K562 (cell line): ENCODE results near the gene GZMM. TPM values are rescaled to one million over a fixed set of nuclear protein-coding genes. Genes with fewer than 3 reads are reported as not detected.

ENCODE experiments used
- ATAC-seq: fragments of 200-7000 bp; cut with Tn5 transposase; 3 replicates; pipeline ENCODE4 v1.9.1; 2020; ENCODE audit warnings: moderate library complexity
- BruUV-seq: library from RNA; stranded (reverse); fragments of 400-500 nt; replicated peaks from 2 replicates; lab custom pipeline; 2021; lab: Mats Ljungman, UMichigan
- CTCF ChIA-PET: fragments of 300-600 bp; formaldehyde crosslinking; extraction: SDS; loops from one replicate; lab custom pipeline; 2021; ENCODE audit warnings: low intra/inter-chr PET ratio; lab: Yijun Ruan, JAX
- POLR2A ChIA-PET: fragments of 300-600, 350-650 bp; sonication (Branson Sonifier 250); formaldehyde crosslinking; extraction: SDS; loops from one replicate; lab custom pipeline; 2021; ENCODE audit warnings: antibody characterized with exemption, inconsistent platforms; lab: Yijun Ruan, JAX
- DNase-seq, 4 experiments: peaks; one replicate each; pipeline versions ENCODE4 v3.0.0 to v3.0.0-alpha.2; 2011 to 2018; ENCODE audit warnings: low spot score in 3 of 4, mixed read lengths in 3 of 4; ENCODE audit errors: extremely low read depth in 1 of 4
- FAIRE-seq: peaks from 2 replicates; lab custom pipeline; 2011; peaks lifted over from hg19 to GRCh38; lab: Jason Lieb, UNC
- H2AFZ ChIP-seq: 2 replicates; pipeline ENCODE4 v1.6.0; 2011; ENCODE audit warnings: low read depth, low read length, control low read depth, inconsistent platforms
- H3K27ac ChIP-seq: fragments of 200-600 bp; 3 replicates; pipeline ENCODE4 v1.8.0; 2011; ENCODE audit warnings: low read depth, mild to moderate bottlenecking, control low read depth, inconsistent platforms, low read length, moderate library complexity, mixed read lengths; ENCODE audit errors: extremely low read depth
- H3K27me3 ChIP-seq, 2 experiments: fragments of 300-600 bp in 1 of 2; 2 replicates in 1 of 2; 3 replicates in 1 of 2; pipeline versions ENCODE4 v1.6.0 to v1.8.0; 2011; ENCODE audit warnings: inconsistent platforms in 2 of 2, low read length in 2 of 2, mild to moderate bottlenecking in 1 of 2, mixed read lengths in 1 of 2, moderate library complexity in 1 of 2; ENCODE audit not compliant: control insufficient read depth in 2 of 2, insufficient read depth in 2 of 2
- H3K36me3 ChIP-seq: fragments of 300-600 bp; 3 replicates; pipeline ENCODE4 v1.8.0; 2011; ENCODE audit warnings: mild to moderate bottlenecking, low read length, inconsistent platforms; ENCODE audit not compliant: control insufficient read depth, insufficient read depth
- H3K4me1 ChIP-seq, 2 experiments: fragments of 200-600 bp in 1 of 2; replicated peaks in 1 of 2; 2 replicates in 1 of 2; 3 replicates in 1 of 2; pipeline versions ENCODE4 v1.5.1 to v1.8.0; 2011; ENCODE audit warnings: inconsistent platforms in 2 of 2, low read length in 2 of 2, mild to moderate bottlenecking in 1 of 2, mixed read lengths in 1 of 2, moderate library complexity in 1 of 2; ENCODE audit not compliant: control insufficient read depth in 2 of 2, insufficient read depth in 2 of 2
- H3K4me2 ChIP-seq: 2 replicates; pipeline ENCODE4 v1.6.1; 2011; ENCODE audit warnings: low read length, control low read depth, inconsistent platforms, mixed read lengths; ENCODE audit not compliant: insufficient read depth
- H3K4me3 ChIP-seq: fragments of 200-600 bp; sonication (generic), shearing (Covaris generic); 2 replicates; pipeline ENCODE4 v1.5.1; 2016; ENCODE audit warnings: control low read depth, inconsistent platforms
- H3K79me2 ChIP-seq: fragments of 200-600 bp; 3 replicates; pipeline ENCODE4 v1.8.0; 2011; ENCODE audit warnings: low read length, inconsistent platforms; ENCODE audit not compliant: control insufficient read depth, insufficient read depth
- H3K9ac ChIP-seq, 2 experiments: 2 replicates each; pipeline versions ENCODE4 v1.6.0 to v1.6.1; 2011; ENCODE audit warnings: low read depth in 2 of 2, low read length in 2 of 2, control low read depth in 1 of 2, inconsistent platforms in 1 of 2, mild to moderate bottlenecking in 1 of 2, mixed read lengths in 1 of 2; ENCODE audit not compliant: insufficient read depth in 1 of 2
- H3K9me1 ChIP-seq: one replicate; pipeline ENCODE4 v1.6.0; 2011; ENCODE audit warnings: inconsistent platforms, mild to moderate bottlenecking, low read length, moderate library complexity; ENCODE audit not compliant: control insufficient read depth, insufficient read depth
- H3K9me3 ChIP-seq: replicated peaks from 2 replicates; pipeline ENCODE4 v1.5.1; 2011; ENCODE audit warnings: low read depth, low read length, inconsistent platforms; ENCODE audit not compliant: control insufficient read depth, insufficient read depth
- H4K20me1 ChIP-seq: replicated peaks from 2 replicates; pipeline ENCODE4 v1.6.1; 2011; ENCODE audit warnings: low read length, inconsistent platforms, mixed read lengths; ENCODE audit not compliant: control insufficient read depth, insufficient read depth
- BHLHE40 ChIP-seq: IDR thresholded peaks from 2 replicates; pipeline ENCODE4 v1.6.1; 2011; ENCODE audit warnings: low read length, improper control_type of control experiment
- CXXC5 ChIP-seq: fragments of 250-450 bp; sonication (Bioruptor Pico); IDR thresholded peaks from 2 replicates; pipeline ENCODE4 v1.8.0; 2022; ENCODE audit warnings: inconsistent platforms, mild to moderate bottlenecking, moderate library complexity
- ETV5 ChIP-seq: sonication (generic); formaldehyde crosslinking; IDR thresholded peaks from 2 replicates; pipeline ENCODE4 v1.4.0; 2020; ENCODE audit warnings: low read depth, mild to moderate bottlenecking, missing genetic modification reagents
- POLR2G ChIP-seq: fragments of 200-400 bp; formaldehyde crosslinking; IDR thresholded peaks from 2 replicates; pipeline ENCODE4 v1.6.1; 2017; ENCODE audit warnings: low read depth, mild to moderate bottlenecking, antibody characterized with exemption, low read length, moderate library complexity
- RBM22 ChIP-seq: fragments of 200-400 bp; formaldehyde crosslinking; IDR thresholded peaks from 2 replicates; pipeline ENCODE4 v1.6.1; 2018; ENCODE audit warnings: low read length, low read depth; ENCODE audit not compliant: poor library complexity, severe bottlenecking
- SNIP1 ChIP-seq: fragments of 450-650 bp; IDR thresholded peaks from 2 replicates; pipeline ENCODE4 v1.7.1; 2017; ENCODE audit warnings: low read depth, mild to moderate bottlenecking
- XRCC5 ChIP-seq: fragments of 200-400 bp; formaldehyde crosslinking; IDR thresholded peaks from 2 replicates; pipeline ENCODE4 v1.6.1; 2017; ENCODE audit warnings: low read depth, mild to moderate bottlenecking, low read length
- YBX1 ChIP-seq: fragments of 450-650 bp; IDR thresholded peaks from 2 replicates; pipeline ENCODE4 v1.7.1; 2016; ENCODE audit warnings: mild to moderate bottlenecking
- ZNF197 ChIP-seq: fragments of 200-800 bp; sonication (Bioruptor generic); IDR thresholded peaks from 2 replicates; pipeline ENCODE4 v1.6.1; 2016; ENCODE audit warnings: low read depth, missing genetic modification characterization, missing compliant biosample characterization
- ZNF239 ChIP-seq: fragments of 250-450 bp; sonication (Bioruptor Pico); IDR thresholded peaks from 2 replicates; pipeline ENCODE4 v1.4.0; 2020; ENCODE audit warnings: mild to moderate bottlenecking
- ZNF24 ChIP-seq: fragments of 450-650 bp; IDR thresholded peaks from 2 replicates; pipeline ENCODE4 v1.6.1; 2016
- ZNF436 ChIP-seq: fragments of 250-450, 450-650 bp; sonication (Bioruptor Pico); formaldehyde crosslinking; IDR thresholded peaks from 2 replicates; pipeline ENCODE4 v1.7.0; 2020; ENCODE audit warnings: mild to moderate bottlenecking
- ZNF584 ChIP-seq: fragments of 200-800 bp; sonication (Bioruptor generic); IDR thresholded peaks from 2 replicates; pipeline ENCODE4 v1.6.1; 2016; ENCODE audit warnings: low read depth, mild to moderate bottlenecking, missing genetic modification characterization, missing compliant biosample characterization
- WGBS: fragments of 100-300 bp; shearing (Covaris generic); methylation state at CpG from one replicate; pipeline ENCODE4 v1.1.6; 2016; ENCODE audit warnings: low coverage, mixed read lengths; ENCODE audit not compliant: insufficient coverage; ENCODE audit errors: missing lambda C conversion rate; 5-methylcytosine and 5-hydroxymethylcytosine counted together
- in situ Hi-C: fragments of 300-500 bp; cut with MboI; formaldehyde crosslinking; loops from 4 replicates; pipeline ENCODE4 v1.15.0; 2018; ENCODE audit warnings: inconsistent platforms, mixed read lengths
- intact Hi-C: fragments of 100-400 bp; cut with micrococcal nuclease; formaldehyde crosslinking; loops from 2 replicates; pipeline ENCODE4 v1.14.2; 2022
- polyA plus RNA-seq, 8 experiments: library from polyadenylated mRNA; depleted of rRNA in 4 of 8; stranded (reverse) in 5 of 8; unstranded in 3 of 8; fragments of >200 nt; fragmentation: Nextera tagmentation in 2 of 8; fragmentation: Illumina TruSeq in 1 of 8; extraction: Ambion mirVana in 2 of 8; extraction: Trizol in 1 of 8; gene quantifications; 2 replicates each; pipeline versions ENCODE4 v1.2.1 to v1.2.3, GENCODE V29; 2011 to 2014; ENCODE audit warnings: inconsistent platforms in 1 of 8, missing spikeins in 1 of 8
- total RNA-seq, 7 experiments: library from RNA; depleted of rRNA in 6 of 7; stranded (reverse); fragments of >200 nt in 6 of 7; fragmentation: Illumina TruSeq in 2 of 7; extraction: Trizol in 2 of 7; gene quantifications; 2 replicates each; pipeline versions ENCODE4 v1.2.1 to v1.2.3, GENCODE V29; 2011 to 2021; ENCODE audit warnings: low replicate concordance in 1 of 7
- TF ChIP-seq, protein P1 (sequence below): conservative IDR thresholded peaks from 2 replicates; pipeline ENCODE4 v1.6.1; 2011; ENCODE audit warnings: low read depth, mild to moderate bottlenecking, low read length; ENCODE audit not compliant: control insufficient read depth
- TF ChIP-seq, protein P2 (sequence below), 2 experiments: IDR thresholded peaks; 2 replicates each; pipeline ENCODE4 v1.6.1; 2011; ENCODE audit warnings: borderline replicate concordance in 1 of 2, control low read depth in 1 of 2, low read depth in 1 of 2, low read length in 1 of 2, mild to moderate bottlenecking in 1 of 2, mixed read lengths in 1 of 2, moderate library complexity in 1 of 2; ENCODE audit not compliant: insufficient read depth in 1 of 2, insufficient read length in 1 of 2, poor library complexity in 1 of 2, severe bottlenecking in 1 of 2; ENCODE audit errors: extremely low read depth in 1 of 2
- TF ChIP-seq, protein P3 (sequence below): sonication (generic); formaldehyde crosslinking; IDR thresholded peaks from 2 replicates; pipeline ENCODE4 v1.9.0; 2022; ENCODE audit warnings: mild to moderate bottlenecking, missing genetic modification reagents
- TF ChIP-seq, protein P4 (sequence below): fragments of 450-650 bp; formaldehyde crosslinking; IDR thresholded peaks from 2 replicates; pipeline ENCODE4 v1.4.0; 2020; ENCODE audit warnings: mild to moderate bottlenecking, moderate library complexity

Gene GZMM
- total and polyA plus RNA-seq, 9 of the 15 experiments (the other 6 are each of a cell fraction or from before 2014, with no cell fraction given) = 0.08 to 2.6 (median 0.70) TPM; not detected in 2

DNA sequence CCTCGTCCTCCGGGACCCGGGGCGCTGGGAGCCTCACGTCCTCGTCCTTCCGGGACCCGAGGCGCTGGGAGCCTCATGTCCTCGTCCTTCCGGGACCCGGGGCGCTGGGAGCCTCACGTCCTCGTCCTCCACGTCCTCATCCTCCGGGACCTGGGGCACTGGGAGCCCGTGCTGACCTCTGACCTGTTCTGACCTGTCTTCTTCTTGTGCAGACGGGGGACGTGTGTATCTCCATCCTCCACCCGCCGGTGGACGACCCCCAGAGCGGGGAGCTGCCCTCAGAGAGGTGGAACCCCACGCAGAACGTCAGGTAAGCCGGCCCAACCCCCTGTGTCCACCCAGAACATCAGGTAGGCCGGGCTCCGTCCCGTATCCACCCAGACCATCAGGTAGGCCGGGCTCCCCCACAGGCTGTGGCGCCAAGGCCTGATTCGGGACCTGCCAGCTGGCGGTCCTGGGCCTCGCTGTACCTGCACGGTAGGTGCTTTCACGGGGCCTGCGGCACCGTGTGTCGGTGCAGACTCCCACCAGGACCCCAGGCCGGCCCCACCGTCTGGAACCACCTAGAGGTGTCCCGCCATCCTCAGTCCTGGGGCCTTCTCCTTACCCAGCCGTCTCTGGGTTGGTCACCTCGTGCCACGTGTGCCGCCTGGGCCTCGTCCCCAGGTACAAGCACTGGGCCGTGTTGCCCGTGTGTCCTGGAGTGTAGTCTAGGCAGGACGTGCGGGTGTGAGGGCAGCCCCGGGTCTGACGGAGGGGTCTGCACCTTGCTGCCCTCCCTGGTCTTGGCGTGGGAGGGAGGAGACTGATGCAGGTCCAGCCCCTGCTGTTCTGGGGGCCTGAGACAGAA, 7.6 kb upstream of the GZMM start:
- peaks cover 16% of the 10 kb centered on the region for H4K20me1 ChIP-seq
- no peak overlapping the region for H3K4me3 ChIP-seq
- 94% methylated on average over 39 of the region's 55 CpGs for WGBS
- H3K79me2 ChIP-seq = peaks cover 49% of the 10 kb centered on the region
- no TSS peak for BruUV-seq
- H2AFZ ChIP-seq = no peak overlapping the region
- H3K9ac ChIP-seq = no peak overlapping the region
- CTCF ChIA-PET = interaction anchor here (0.6 kb wide), 1 partner anchor 114 kb away, joined by 5 read pairs; no protein-coding TSS in a partner anchor
- peaks cover 6% of the 10 kb centered on the region for H3K9me1 ChIP-seq
- intact Hi-C loops = loop anchor here (10.0 kb wide), 1 partner anchor 49 kb away; the partner anchor contains the start of gene HCN2
- no peaks in the 10 kb centered on the region for H3K9me3 ChIP-seq
- POLR2A ChIA-PET = no interaction called here
- ATAC-seq (no peak), FAIRE-seq (no peak), DNase-seq (peak in 1 of 4 experiments; percentile 23)
- no peaks in the 10 kb centered on the region for H3K27me3 ChIP-seq
- TF ChIP-seq BHLHE40 (no peak), ZNF24 (no peak), ETV5 (no peak), ZNF197 (CRISPR knock-in tag) (no peak), YBX1 (no peak), ZNF239 (CRISPR knock-in tag) (no peak), ZNF584 (CRISPR knock-in tag) (no peak), POLR2G (peak; percentile 9; the same call in 1 of the 2 replicates), XRCC5 (no peak), ZNF436 (CRISPR knock-in tag) (no peak), CXXC5 (CRISPR knock-in tag) (no peak), RBM22 (peak; percentile 20), SNIP1 (no peak)
- TF ChIP-seq, protein P1, sequence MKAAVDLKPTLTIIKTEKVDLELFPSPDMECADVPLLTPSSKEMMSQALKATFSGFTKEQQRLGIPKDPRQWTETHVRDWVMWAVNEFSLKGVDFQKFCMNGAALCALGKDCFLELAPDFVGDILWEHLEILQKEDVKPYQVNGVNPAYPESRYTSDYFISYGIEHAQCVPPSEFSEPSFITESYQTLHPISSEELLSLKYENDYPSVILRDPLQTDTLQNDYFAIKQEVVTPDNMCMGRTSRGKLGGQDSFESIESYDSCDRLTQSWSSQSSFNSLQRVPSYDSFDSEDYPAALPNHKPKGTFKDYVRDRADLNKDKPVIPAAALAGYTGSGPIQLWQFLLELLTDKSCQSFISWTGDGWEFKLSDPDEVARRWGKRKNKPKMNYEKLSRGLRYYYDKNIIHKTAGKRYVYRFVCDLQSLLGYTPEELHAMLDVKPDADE = no peak
- TF ChIP-seq, protein P2, sequence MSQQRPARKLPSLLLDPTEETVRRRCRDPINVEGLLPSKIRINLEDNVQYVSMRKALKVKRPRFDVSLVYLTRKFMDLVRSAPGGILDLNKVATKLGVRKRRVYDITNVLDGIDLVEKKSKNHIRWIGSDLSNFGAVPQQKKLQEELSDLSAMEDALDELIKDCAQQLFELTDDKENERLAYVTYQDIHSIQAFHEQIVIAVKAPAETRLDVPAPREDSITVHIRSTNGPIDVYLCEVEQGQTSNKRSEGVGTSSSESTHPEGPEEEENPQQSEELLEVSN (IDR thresholded peaks at IDR 0.05; ENCODE audit: borderline replicate concordance in 1 of 2, extremely low read depth in 1 of 2, insufficient read depth in 1 of 2, insufficient read length in 1 of 2, low read depth in 1 of 2, low read length in 1 of 2, poor library complexity in 1 of 2, severe bottlenecking in 1 of 2) = no peak
- TF ChIP-seq, protein P3, sequence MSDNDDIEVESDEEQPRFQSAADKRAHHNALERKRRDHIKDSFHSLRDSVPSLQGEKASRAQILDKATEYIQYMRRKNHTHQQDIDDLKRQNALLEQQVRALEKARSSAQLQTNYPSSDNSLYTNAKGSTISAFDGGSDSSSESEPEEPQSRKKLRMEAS = peak; percentile 18; the same call in 1 of the 2 replicates
- TF ChIP-seq, protein P4, sequence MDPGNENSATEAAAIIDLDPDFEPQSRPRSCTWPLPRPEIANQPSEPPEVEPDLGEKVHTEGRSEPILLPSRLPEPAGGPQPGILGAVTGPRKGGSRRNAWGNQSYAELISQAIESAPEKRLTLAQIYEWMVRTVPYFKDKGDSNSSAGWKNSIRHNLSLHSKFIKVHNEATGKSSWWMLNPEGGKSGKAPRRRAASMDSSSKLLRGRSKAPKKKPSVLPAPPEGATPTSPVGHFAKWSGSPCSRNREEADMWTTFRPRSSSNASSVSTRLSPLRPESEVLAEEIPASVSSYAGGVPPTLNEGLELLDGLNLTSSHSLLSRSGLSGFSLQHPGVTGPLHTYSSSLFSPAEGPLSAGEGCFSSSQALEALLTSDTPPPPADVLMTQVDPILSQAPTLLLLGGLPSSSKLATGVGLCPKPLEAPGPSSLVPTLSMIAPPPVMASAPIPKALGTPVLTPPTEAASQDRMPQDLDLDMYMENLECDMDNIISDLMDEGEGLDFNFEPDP = no peak
- in situ Hi-C loops = no loop called here
- peaks cover 67% of the 10 kb centered on the region; the same call in 2 of the 3 replicates for H3K36me3 ChIP-seq
- no peak overlapping the region for H3K27ac ChIP-seq
- H3K4me1 ChIP-seq = peaks cover 9 to 72% of the 10 kb centered on the region in 2 experiments; a peak in 4 of 5 replicates
- no peak overlapping the region for H3K4me2 ChIP-seq
